Neutrophil (primary cell): ENCODE measurements around the gene CETN3.

Experiments
- H3K27ac ChIP-seq: fragments of 200-600 bp; sonication (generic); 2 replicates; pipeline ENCODE4 v1.5.1; 2016; ENCODE audit warnings: mild to moderate bottlenecking, moderate library complexity
- H3K27me3 ChIP-seq: fragments of 200-600 bp; sonication (generic); 2 replicates; pipeline ENCODE4 v1.6.0; 2016; ENCODE audit warnings: mild to moderate bottlenecking
- H3K36me3 ChIP-seq: fragments of 200-600 bp; sonication (generic); 2 replicates; pipeline ENCODE4 v1.5.1; 2017
- H3K4me1 ChIP-seq, 2 experiments: fragments of 200-600 bp in 1 of 2; sonication (generic) in 1 of 2; 1 replicate in 1 of 2; 2 replicates in 1 of 2; pipeline versions ENCODE4 v1.5.1 to v1.6.1; 2013 to 2016; ENCODE audit warnings: low read depth in 1 of 2, low read length in 1 of 2, mild to moderate bottlenecking in 1 of 2, moderate library complexity in 1 of 2; ENCODE audit not compliant: control insufficient read depth in 1 of 2, insufficient read depth in 1 of 2
- H3K4me3 ChIP-seq, 2 experiments: fragments of 200-600 bp in 1 of 2; sonication (generic) in 1 of 2; 1 replicate in 1 of 2; 2 replicates in 1 of 2; pipeline ENCODE4 v1.5.1; 2013 to 2016; ENCODE audit warnings: low read depth in 1 of 2, low read length in 1 of 2, mild to moderate bottlenecking in 1 of 2, moderate library complexity in 1 of 2
- H3K9me3 ChIP-seq: fragments of 200-600 bp; sonication (generic); 2 replicates; pipeline ENCODE4 v1.5.1; 2016
- CTCF ChIP-seq: fragments of 200-600 bp; sonication (generic); IDR thresholded peaks from 2 replicates; pipeline ENCODE4 v1.5.1; 2016; ENCODE audit warnings: antibody characterized with exemption

The CETN3 gene

GRCh38 chr5:90395005-90395404, 14.6 kb downstream of the CETN3 start:
- H3K36me3 ChIP-seq = peaks cover 13% of the 10 kb centered on the region
- no peaks in the 10 kb centered on the region for H3K9me3 ChIP-seq
- H3K4me3 ChIP-seq = no peak overlapping the region
- TF ChIP-seq CTCF = no peak
- no peak overlapping the region for H3K27ac ChIP-seq
- no peaks in the 10 kb centered on the region for H3K4me1 ChIP-seq
- H3K27me3 ChIP-seq = no peaks in the 10 kb centered on the region

GRCh38 chr5:90390928-90391327, 18.6 kb downstream of the CETN3 start:
- no peaks in the 10 kb centered on the region for H3K36me3 ChIP-seq
- H3K27me3 ChIP-seq = no peaks in the 10 kb centered on the region
- no peak overlapping the region for H3K27ac ChIP-seq
- no peaks in the 10 kb centered on the region for H3K9me3 ChIP-seq
- H3K4me3 ChIP-seq = no peak overlapping the region
- no peaks in the 10 kb centered on the region for H3K4me1 ChIP-seq
- no peak for TF ChIP-seq CTCF

DNA sequence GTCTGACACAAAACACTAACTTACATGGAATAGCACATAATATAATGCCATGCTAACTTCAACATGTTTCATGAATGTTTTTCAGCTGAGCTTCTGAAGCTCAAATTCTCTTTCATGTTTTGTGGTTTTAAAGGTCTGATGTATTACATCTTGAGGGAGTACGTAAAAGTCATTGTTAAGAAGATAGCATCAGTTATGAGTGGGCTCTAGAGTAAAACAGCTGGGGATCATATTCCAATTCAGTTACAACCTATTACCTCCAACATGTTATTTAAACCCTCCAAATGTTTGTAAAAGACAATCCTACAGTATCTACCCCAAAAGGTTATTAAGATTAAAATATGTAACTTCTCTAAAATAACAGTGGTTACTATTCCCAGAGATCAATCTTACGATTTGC, 19.2 kb downstream of the CETN3 start:
- H3K27ac ChIP-seq = no peak overlapping the region
- H3K27me3 ChIP-seq = no peaks in the 10 kb centered on the region
- no peaks in the 10 kb centered on the region for H3K36me3 ChIP-seq
- H3K4me3 ChIP-seq = no peak overlapping the region
- no peaks in the 10 kb centered on the region for H3K4me1 ChIP-seq
- no peak for TF ChIP-seq CTCF
- no peaks in the 10 kb centered on the region for H3K9me3 ChIP-seq

GRCh38 chr5:90387508-90387907, 22.0 kb downstream of the CETN3 start:
- Histone ChIP-seq H3K27ac (no peak overlapping the region), H3K36me3 (no peaks in the 10 kb centered on the region), H3K4me1 (no peaks in the 10 kb centered on the region), H3K4me3 (no peak overlapping the region), H3K27me3 (no peaks in the 10 kb centered on the region), H3K9me3 (no peaks in the 10 kb centered on the region)
- no peak for TF ChIP-seq CTCF

DNA sequence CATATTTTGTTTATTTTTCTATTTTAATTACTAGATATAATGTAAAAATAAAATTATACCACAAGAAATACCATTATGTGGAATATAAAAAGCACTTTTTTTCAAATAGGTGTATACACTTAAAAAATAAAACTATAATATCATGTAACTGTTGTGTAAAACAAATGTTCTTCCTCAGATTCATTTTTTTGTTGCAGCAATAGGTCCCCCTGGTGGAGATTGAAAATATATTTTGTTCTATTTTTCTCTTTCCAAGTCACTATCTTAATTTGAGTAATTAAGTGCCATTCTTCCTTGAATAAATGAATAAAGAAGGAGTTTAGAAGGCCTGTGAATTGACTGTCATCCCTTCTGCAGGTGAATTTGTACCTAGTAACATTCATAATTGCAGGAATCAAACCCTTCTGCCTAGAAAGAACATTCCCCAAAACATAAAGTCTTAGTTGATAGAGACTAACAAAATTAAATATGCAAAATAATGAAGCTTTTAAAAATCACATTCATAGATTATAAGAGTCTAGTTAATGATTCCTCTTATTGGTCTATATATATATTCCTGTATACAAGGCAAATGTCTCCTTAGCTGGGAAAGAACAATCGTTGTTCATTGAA, 23.4 kb downstream of the CETN3 start:
- Histone ChIP-seq H3K4me1 (no peaks in the 10 kb centered on the region), H3K9me3 (no peaks in the 10 kb centered on the region), H3K27ac (no peak overlapping the region), H3K27me3 (no peaks in the 10 kb centered on the region), H3K36me3 (no peaks in the 10 kb centered on the region), H3K4me3 (no peak overlapping the region)
- TF ChIP-seq CTCF = no peak

DNA sequence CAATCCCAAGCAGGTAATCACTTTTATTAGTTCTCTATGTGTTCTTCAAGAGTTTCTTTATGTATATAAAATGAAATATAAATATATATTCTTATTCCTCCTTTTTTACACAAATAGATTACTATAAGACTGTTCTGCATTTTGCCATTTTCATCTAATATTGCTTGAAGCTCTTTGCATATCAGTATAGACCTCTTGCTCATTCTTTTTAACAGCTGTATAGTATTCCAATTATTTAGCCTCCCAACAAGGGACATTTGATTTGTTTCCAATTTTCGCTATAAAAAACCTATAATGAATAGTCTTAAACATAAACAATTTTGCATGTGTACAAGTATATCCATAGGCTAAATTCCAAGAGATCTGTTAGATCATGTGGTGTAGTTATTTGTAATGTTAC, 25.2 kb downstream of the CETN3 start:
- TF ChIP-seq CTCF = no peak
- Histone ChIP-seq H3K4me3 (no peak overlapping the region), H3K27me3 (no peaks in the 10 kb centered on the region), H3K9me3 (no peaks in the 10 kb centered on the region), H3K4me1 (no peaks in the 10 kb centered on the region), H3K36me3 (no peaks in the 10 kb centered on the region), H3K27ac (no peak overlapping the region)
